WTC11 (cell line): ENCODE data around the gene NRXN2. TPM values are rescaled to one million over a fixed set of nuclear protein-coding genes. Genes with fewer than 3 reads are reported as not detected.

Experiments used
- ATAC-seq: fragments of 200-7000 bp; cut with Tn5 transposase; 2 replicates; pipeline ENCODE4 v1.10.0; 2021; ENCODE audit warnings: mild to moderate bottlenecking, moderate library complexity
- CTCF ChIA-PET: fragments of 300-600 bp; sonication (Branson Sonifier 250); formaldehyde crosslinking; loops from one replicate; lab custom pipeline; 2021; ENCODE audit warnings: antibody characterized with exemption; lab: Charles Lee
- POLR2A ChIA-PET: fragments of 350-600 bp; sonication (Branson Sonifier 250); formaldehyde crosslinking; loops from one replicate; lab custom pipeline; 2021; ENCODE audit warnings: antibody characterized with exemption; lab: Charles Lee
- DNase-seq: peaks from one replicate; pipeline ENCODE4 v3.0.0; 2021; ENCODE audit warnings: low spot score
- H3K27ac Mint-ChIP-seq: 2 replicates; pipeline ENCODE4 v1.8.0; 2021; ENCODE audit warnings: mixed read lengths
- H3K27me3 Mint-ChIP-seq: 2 replicates; pipeline ENCODE4 v1.8.0; 2021; ENCODE audit warnings: low read depth, mild to moderate bottlenecking, moderate library complexity, mixed read lengths
- H3K36me3 Mint-ChIP-seq: 2 replicates; pipeline ENCODE4 v1.8.0; 2021; ENCODE audit warnings: mixed read lengths
- H3K4me1 Mint-ChIP-seq: 2 replicates; pipeline ENCODE4 v1.8.0; 2022; ENCODE audit warnings: mixed read lengths
- H3K4me3 Mint-ChIP-seq: 2 replicates; pipeline ENCODE4 v1.8.0; 2021; ENCODE audit warnings: mild to moderate bottlenecking, moderate library complexity, mixed read lengths
- H3K9me3 Mint-ChIP-seq: 2 replicates; pipeline ENCODE4 v1.8.0; 2021; ENCODE audit warnings: mixed read lengths
- ELF4 ChIP-seq: sonication (generic); formaldehyde crosslinking; IDR thresholded peaks from 2 replicates; pipeline ENCODE4 v1.8.1; 2022; ENCODE audit warnings: low read depth, mild to moderate bottlenecking, moderate library complexity, missing genetic modification reagents
- FOXJ3 ChIP-seq: sonication (generic); formaldehyde crosslinking; IDR thresholded peaks from 2 replicates; pipeline ENCODE4 v1.9.0; 2021; ENCODE audit warnings: missing genetic modification reagents, mild to moderate bottlenecking, borderline replicate concordance
- GRHL2 ChIP-seq: fragments of 250-450 bp; sonication (Bioruptor Pico); IDR thresholded peaks from 2 replicates; pipeline ENCODE4 v1.8.0; 2022; ENCODE audit warnings: mild to moderate bottlenecking, moderate library complexity; ENCODE audit not compliant: insufficient replicate concordance, severe bottlenecking
- GTF2I ChIP-seq: fragments of 250-450 bp; sonication (Bioruptor Pico); conservative IDR thresholded peaks from 2 replicates; pipeline ENCODE4 v1.4.0; 2021; ENCODE audit warnings: mild to moderate bottlenecking
- NFYB ChIP-seq: sonication (generic); formaldehyde crosslinking; conservative IDR thresholded peaks from 2 replicates; pipeline ENCODE4 v1.8.0; 2022; ENCODE audit warnings: low read depth, missing genetic modification reagents
- NR1H2 ChIP-seq: sonication (generic); formaldehyde crosslinking; IDR thresholded peaks from 2 replicates; pipeline ENCODE4 v1.9.0; 2021; ENCODE audit warnings: mild to moderate bottlenecking, moderate library complexity, missing genetic modification reagents
- RELA ChIP-seq: sonication (generic); formaldehyde crosslinking; IDR thresholded peaks from 2 replicates; pipeline ENCODE4 v1.8.1; 2022; ENCODE audit warnings: missing genetic modification reagents, mild to moderate bottlenecking, borderline replicate concordance
- SMAD4 ChIP-seq: sonication (generic); formaldehyde crosslinking; IDR thresholded peaks from 2 replicates; pipeline ENCODE4 v1.8.0; 2022; ENCODE audit warnings: mild to moderate bottlenecking, missing genetic modification reagents
- TP53 ChIP-seq: sonication (generic); formaldehyde crosslinking; IDR thresholded peaks from 2 replicates; pipeline ENCODE4 v1.8.1; 2023; ENCODE audit warnings: mild to moderate bottlenecking, missing genetic modification reagents
- ZNF396 ChIP-seq: fragments of 250-450 bp; sonication (Bioruptor Pico); IDR thresholded peaks from 2 replicates; pipeline ENCODE4 v1.8.0; 2021; ENCODE audit warnings: mild to moderate bottlenecking, moderate library complexity, borderline replicate concordance
- ZNF671 ChIP-seq: fragments of 250-450 bp; sonication (Bioruptor Pico); IDR thresholded peaks from 2 replicates; pipeline ENCODE4 v1.8.0; 2021; ENCODE audit warnings: mild to moderate bottlenecking
- total RNA-seq: library from RNA; stranded (reverse); gene quantifications from 3 replicates; pipeline ENCODE4 v1.2.3, GENCODE V29; 2021
- TF ChIP-seq, protein P1 (sequence below): fragments of 250-450 bp; sonication (Bioruptor Pico); IDR thresholded peaks from 2 replicates; pipeline ENCODE4 v1.9.0; 2021; ENCODE audit warnings: mild to moderate bottlenecking, borderline replicate concordance
- TF ChIP-seq, protein P2 (sequence below): sonication (generic); formaldehyde crosslinking; IDR thresholded peaks from 2 replicates; pipeline ENCODE4 v1.8.0; 2022; ENCODE audit warnings: mild to moderate bottlenecking, missing genetic modification reagents
- TF ChIP-seq, protein P3 (sequence below): sonication (generic); formaldehyde crosslinking; IDR thresholded peaks from 2 replicates; pipeline ENCODE4 v1.8.0; 2022; ENCODE audit warnings: mild to moderate bottlenecking, missing genetic modification reagents
- TF ChIP-seq, protein P4 (sequence below): fragments of 250-450 bp; sonication (Bioruptor Pico); IDR thresholded peaks from 2 replicates; pipeline ENCODE4 v1.9.0; 2021; ENCODE audit warnings: moderate library complexity, mild to moderate bottlenecking, inconsistent platforms, borderline replicate concordance
- TF ChIP-seq, protein P5 (sequence below): sonication (generic); formaldehyde crosslinking; IDR thresholded peaks from 2 replicates; pipeline ENCODE4 v1.8.1; 2023; ENCODE audit warnings: mild to moderate bottlenecking, missing genetic modification reagents, borderline replicate concordance

Gene NRXN2
- total RNA-seq, 1 experiment from 2014 or later, result 8.6 TPM

DNA sequence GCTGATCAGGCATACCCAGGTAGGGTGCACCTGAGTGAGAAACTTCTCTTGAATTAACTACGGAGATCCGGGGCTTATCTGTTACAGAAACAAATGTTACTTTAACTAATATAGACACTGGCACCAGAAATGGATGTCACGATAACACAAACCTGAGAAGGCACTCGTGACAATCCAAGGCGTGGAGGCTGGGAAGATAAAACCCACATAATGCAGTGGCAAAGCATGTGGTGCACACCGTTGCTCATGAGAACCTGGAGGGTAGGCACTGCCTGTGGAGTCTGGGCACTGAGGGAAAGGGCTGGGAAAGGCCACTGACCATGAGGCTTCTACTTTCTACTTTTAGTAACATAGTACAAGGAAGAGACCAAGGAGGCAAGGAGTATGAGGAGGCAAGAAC lies 109.3 kb downstream of the NRXN2 start:
- no peak overlapping the region for H3K27ac Mint-ChIP-seq
- H3K4me3 Mint-ChIP-seq, result no peak overlapping the region
- POLR2A ChIA-PET, result no interaction called here
- TF ChIP-seq ZNF396 (CRISPR knock-in tag) (no peak), GRHL2 (CRISPR knock-in tag) (no peak)
- TF ChIP-seq, protein P1, sequence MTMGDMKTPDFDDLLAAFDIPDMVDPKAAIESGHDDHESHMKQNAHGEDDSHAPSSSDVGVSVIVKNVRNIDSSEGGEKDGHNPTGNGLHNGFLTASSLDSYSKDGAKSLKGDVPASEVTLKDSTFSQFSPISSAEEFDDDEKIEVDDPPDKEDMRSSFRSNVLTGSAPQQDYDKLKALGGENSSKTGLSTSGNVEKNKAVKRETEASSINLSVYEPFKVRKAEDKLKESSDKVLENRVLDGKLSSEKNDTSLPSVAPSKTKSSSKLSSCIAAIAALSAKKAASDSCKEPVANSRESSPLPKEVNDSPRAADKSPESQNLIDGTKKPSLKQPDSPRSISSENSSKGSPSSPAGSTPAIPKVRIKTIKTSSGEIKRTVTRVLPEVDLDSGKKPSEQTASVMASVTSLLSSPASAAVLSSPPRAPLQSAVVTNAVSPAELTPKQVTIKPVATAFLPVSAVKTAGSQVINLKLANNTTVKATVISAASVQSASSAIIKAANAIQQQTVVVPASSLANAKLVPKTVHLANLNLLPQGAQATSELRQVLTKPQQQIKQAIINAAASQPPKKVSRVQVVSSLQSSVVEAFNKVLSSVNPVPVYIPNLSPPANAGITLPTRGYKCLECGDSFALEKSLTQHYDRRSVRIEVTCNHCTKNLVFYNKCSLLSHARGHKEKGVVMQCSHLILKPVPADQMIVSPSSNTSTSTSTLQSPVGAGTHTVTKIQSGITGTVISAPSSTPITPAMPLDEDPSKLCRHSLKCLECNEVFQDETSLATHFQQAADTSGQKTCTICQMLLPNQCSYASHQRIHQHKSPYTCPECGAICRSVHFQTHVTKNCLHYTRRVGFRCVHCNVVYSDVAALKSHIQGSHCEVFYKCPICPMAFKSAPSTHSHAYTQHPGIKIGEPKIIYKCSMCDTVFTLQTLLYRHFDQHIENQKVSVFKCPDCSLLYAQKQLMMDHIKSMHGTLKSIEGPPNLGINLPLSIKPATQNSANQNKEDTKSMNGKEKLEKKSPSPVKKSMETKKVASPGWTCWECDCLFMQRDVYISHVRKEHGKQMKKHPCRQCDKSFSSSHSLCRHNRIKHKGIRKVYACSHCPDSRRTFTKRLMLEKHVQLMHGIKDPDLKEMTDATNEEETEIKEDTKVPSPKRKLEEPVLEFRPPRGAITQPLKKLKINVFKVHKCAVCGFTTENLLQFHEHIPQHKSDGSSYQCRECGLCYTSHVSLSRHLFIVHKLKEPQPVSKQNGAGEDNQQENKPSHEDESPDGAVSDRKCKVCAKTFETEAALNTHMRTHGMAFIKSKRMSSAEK (CRISPR knock-in tag), result no peak
- TF ChIP-seq, all 79 proteins: peak for 0
- Mint-ChIP-seq H3K4me1 (peaks cover 2% of the 10 kb centered on the region; the same call in 1 of the 2 replicates), H3K36me3 (no peaks in the 10 kb centered on the region), H3K9me3 (no peaks in the 10 kb centered on the region), H3K27me3 (no peaks in the 10 kb centered on the region; the same call in 1 of the 2 replicates)
- no peak for ATAC-seq
- CTCF ChIA-PET, result no interaction called here
- no peak for DNase-seq

DNA sequence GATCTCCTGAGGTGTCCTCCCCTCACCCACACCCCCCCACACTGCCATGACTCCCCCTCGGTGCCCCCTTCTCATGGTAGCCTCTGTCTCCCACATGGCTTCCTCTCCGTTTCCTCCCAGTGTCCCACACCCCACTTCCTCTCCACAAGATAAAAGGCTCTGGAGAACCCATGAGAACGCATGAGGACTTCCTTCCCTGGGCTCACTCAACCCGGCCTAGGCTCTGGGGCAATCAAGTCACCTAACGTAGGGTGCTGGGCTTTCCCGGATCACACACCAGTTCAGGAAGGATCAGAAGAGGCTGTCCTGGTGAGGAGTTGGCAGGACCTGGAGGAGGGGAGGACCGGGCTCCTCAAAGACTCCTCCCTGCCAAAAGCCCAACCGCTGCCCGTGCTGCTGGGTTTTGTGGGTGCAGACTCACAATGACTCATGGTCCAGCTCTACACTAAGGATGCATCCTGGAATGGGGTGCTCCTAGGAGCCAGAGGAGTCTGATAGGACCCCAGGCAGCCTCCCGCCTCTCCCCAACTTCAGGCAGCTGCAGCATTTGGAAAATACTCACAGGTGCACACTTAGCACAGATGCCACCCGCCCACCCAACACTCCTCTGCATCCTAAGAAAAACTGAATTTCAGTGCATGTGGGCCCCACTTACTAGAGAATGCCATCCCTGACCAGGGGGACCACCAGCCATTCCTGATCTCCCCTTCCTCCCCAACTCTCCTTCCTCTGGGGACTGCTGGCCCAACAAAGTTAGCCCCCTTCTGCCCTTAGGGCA lies 110.9 kb downstream of the NRXN2 start:
- H3K36me3 Mint-ChIP-seq, result no peaks in the 10 kb centered on the region
- no peaks in the 10 kb centered on the region for H3K9me3 Mint-ChIP-seq
- H3K27ac Mint-ChIP-seq, result no peak overlapping the region
- ATAC-seq (no peak), DNase-seq (no peak)
- H3K27me3 Mint-ChIP-seq, result no peaks in the 10 kb centered on the region; the same call in 1 of the 2 replicates
- ChIA-PET CTCF (interaction anchor here (1.5 to 4.6 kb wide), 2 partner anchors 18 to 37 kb away, joined by 6 to 22 read pairs; no protein-coding TSS in a partner anchor), POLR2A (no interaction called here)
- peaks cover 7% of the 10 kb centered on the region; the same call in 1 of the 2 replicates for H3K4me1 Mint-ChIP-seq
- TF ChIP-seq TP53 (no peak), NR1H2 (CRISPR knock-in tag) (no peak), ELF4 (CRISPR knock-in tag) (no peak), RELA (CRISPR knock-in tag) (no peak), SMAD4 (no peak), ZNF671 (CRISPR knock-in tag) (no peak), ZNF396 (CRISPR knock-in tag) (no peak), GTF2I (CRISPR knock-in tag) (no peak), FOXJ3 (CRISPR knock-in tag) (no peak), NFYB (no peak)
- TF ChIP-seq, protein P2, sequence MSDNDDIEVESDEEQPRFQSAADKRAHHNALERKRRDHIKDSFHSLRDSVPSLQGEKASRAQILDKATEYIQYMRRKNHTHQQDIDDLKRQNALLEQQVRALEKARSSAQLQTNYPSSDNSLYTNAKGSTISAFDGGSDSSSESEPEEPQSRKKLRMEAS (CRISPR knock-in tag), result no peak
- TF ChIP-seq, protein P3, sequence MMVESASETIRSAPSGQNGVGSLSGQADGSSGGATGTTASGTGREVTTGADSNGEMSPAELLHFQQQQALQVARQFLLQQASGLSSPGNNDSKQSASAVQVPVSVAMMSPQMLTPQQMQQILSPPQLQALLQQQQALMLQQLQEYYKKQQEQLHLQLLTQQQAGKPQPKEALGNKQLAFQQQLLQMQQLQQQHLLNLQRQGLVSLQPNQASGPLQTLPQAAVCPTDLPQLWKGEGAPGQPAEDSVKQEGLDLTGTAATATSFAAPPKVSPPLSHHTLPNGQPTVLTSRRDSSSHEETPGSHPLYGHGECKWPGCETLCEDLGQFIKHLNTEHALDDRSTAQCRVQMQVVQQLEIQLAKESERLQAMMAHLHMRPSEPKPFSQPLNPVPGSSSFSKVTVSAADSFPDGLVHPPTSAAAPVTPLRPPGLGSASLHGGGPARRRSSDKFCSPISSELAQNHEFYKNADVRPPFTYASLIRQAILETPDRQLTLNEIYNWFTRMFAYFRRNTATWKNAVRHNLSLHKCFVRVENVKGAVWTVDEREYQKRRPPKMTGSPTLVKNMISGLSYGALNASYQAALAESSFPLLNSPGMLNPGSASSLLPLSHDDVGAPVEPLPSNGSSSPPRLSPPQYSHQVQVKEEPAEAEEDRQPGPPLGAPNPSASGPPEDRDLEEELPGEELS, result no peak
- TF ChIP-seq, protein P4, sequence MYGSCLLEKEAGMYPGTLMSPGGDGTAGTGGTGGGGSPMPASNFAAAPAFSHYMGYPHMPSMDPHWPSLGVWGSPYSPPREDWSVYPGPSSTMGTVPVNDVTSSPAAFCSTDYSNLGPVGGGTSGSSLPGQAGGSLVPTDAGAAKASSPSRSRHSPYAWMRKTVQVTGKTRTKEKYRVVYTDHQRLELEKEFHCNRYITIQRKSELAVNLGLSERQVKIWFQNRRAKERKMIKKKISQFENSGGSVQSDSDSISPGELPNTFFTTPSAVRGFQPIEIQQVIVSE (CRISPR knock-in tag), result no peak
- TF ChIP-seq, protein P5, sequence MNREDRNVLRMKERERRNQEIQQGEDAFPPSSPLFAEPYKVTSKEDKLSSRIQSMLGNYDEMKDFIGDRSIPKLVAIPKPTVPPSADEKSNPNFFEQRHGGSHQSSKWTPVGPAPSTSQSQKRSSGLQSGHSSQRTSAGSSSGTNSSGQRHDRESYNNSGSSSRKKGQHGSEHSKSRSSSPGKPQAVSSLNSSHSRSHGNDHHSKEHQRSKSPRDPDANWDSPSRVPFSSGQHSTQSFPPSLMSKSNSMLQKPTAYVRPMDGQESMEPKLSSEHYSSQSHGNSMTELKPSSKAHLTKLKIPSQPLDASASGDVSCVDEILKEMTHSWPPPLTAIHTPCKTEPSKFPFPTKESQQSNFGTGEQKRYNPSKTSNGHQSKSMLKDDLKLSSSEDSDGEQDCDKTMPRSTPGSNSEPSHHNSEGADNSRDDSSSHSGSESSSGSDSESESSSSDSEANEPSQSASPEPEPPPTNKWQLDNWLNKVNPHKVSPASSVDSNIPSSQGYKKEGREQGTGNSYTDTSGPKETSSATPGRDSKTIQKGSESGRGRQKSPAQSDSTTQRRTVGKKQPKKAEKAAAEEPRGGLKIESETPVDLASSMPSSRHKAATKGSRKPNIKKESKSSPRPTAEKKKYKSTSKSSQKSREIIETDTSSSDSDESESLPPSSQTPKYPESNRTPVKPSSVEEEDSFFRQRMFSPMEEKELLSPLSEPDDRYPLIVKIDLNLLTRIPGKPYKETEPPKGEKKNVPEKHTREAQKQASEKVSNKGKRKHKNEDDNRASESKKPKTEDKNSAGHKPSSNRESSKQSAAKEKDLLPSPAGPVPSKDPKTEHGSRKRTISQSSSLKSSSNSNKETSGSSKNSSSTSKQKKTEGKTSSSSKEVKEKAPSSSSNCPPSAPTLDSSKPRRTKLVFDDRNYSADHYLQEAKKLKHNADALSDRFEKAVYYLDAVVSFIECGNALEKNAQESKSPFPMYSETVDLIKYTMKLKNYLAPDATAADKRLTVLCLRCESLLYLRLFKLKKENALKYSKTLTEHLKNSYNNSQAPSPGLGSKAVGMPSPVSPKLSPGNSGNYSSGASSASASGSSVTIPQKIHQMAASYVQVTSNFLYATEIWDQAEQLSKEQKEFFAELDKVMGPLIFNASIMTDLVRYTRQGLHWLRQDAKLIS (CRISPR knock-in tag), result no peak
- H3K4me3 Mint-ChIP-seq, result no peak overlapping the region
